HepG2 (cell line): ENCODE results near the gene CUL9. TPM values are rescaled to one million over a fixed set of nuclear protein-coding genes. Genes with fewer than 3 reads are reported as not detected.
A peak's percentile ranks its signal among the peaks of the same experiment; 100 is the strongest.

Experiments used
- AGO2 ChIP-seq: fragments of 200-400 bp; formaldehyde crosslinking; optimal IDR thresholded peaks from 2 replicates; pipeline ENCODE3; 2017; ENCODE audit warnings: mild to moderate bottlenecking, low read depth, low read length, moderate library complexity
- CHD4 ChIP-seq: fragments of 200-600 bp; sonication (generic); IDR thresholded peaks from 2 replicates; pipeline ENCODE4 v1.7.0; 2017; ENCODE audit warnings: mild to moderate bottlenecking, low read length, borderline replicate concordance
- CTCF ChIP-seq: sonication (generic); formaldehyde crosslinking; IDR thresholded peaks from 2 replicates; pipeline ENCODE4 v1.5.0; 2020; ENCODE audit warnings: mild to moderate bottlenecking, missing genetic modification reagents, moderate library complexity
- DPF2 ChIP-seq: sonication (generic); formaldehyde crosslinking; IDR thresholded peaks from 2 replicates; pipeline ENCODE4 v1.4.0; 2020; ENCODE audit warnings: mild to moderate bottlenecking, low read depth, missing genetic modification reagents, borderline replicate concordance
- MIER3 ChIP-seq: IDR thresholded peaks from 2 replicates; pipeline ENCODE4 v1.6.1; 2016; ENCODE audit warnings: missing compliant biosample characterization, borderline replicate concordance
- NCOA2 ChIP-seq: sonication (generic); formaldehyde crosslinking; IDR thresholded peaks from 2 replicates; pipeline ENCODE4 v1.8.0; 2022; ENCODE audit warnings: inconsistent platforms
- NR3C1 ChIP-seq: sonication (generic); formaldehyde crosslinking; IDR thresholded peaks from 2 replicates; pipeline ENCODE4 v1.4.0; 2020; ENCODE audit warnings: missing genetic modification reagents
- RCOR2 ChIP-seq: IDR thresholded peaks from 2 replicates; pipeline ENCODE4 v1.6.1; 2016; ENCODE audit warnings: missing biosample characterization, missing genetic modification reagents
- SETDB1 ChIP-seq: sonication (generic); formaldehyde crosslinking; IDR thresholded peaks from 2 replicates; pipeline ENCODE4 v1.5.1; 2020; ENCODE audit warnings: missing genetic modification reagents, mild to moderate bottlenecking, borderline replicate concordance
- SRF ChIP-seq: IDR thresholded peaks from 2 replicates; pipeline ENCODE4 v1.6.1; 2011; ENCODE audit warnings: mild to moderate bottlenecking, low read depth, low read length, moderate library complexity
- SRY ChIP-seq: sonication (generic); formaldehyde crosslinking; IDR thresholded peaks from 2 replicates; pipeline ENCODE4 v1.8.0; 2022; ENCODE audit warnings: mild to moderate bottlenecking, missing genetic modification reagents
- TP53 ChIP-seq: sonication (generic); formaldehyde crosslinking; conservative IDR thresholded peaks from 2 replicates; pipeline ENCODE4 v1.4.0; 2020; ENCODE audit warnings: missing genetic modification reagents
- ZBTB20 ChIP-seq: sonication (generic); formaldehyde crosslinking; IDR thresholded peaks from 2 replicates; pipeline ENCODE4 v1.8.1; 2023; ENCODE audit warnings: missing genetic modification reagents, low read depth, mild to moderate bottlenecking, borderline replicate concordance
- ZBTB42 ChIP-seq: sonication (generic); formaldehyde crosslinking; IDR thresholded peaks from 2 replicates; pipeline ENCODE4 v1.5.0; 2020; ENCODE audit warnings: mild to moderate bottlenecking, missing genetic modification reagents
- ZFAT ChIP-seq: sonication (generic); formaldehyde crosslinking; conservative IDR thresholded peaks from 2 replicates; pipeline ENCODE4 v1.8.1; 2023; ENCODE audit warnings: missing genetic modification reagents, inconsistent platforms
- ZFP41 ChIP-seq: sonication (generic); formaldehyde crosslinking; IDR thresholded peaks from 2 replicates; pipeline ENCODE4 v1.4.0; 2020; ENCODE audit warnings: mild to moderate bottlenecking, missing genetic modification reagents, borderline replicate concordance
- ZKSCAN5 ChIP-seq: sonication (generic); formaldehyde crosslinking; IDR thresholded peaks from 2 replicates; pipeline ENCODE4 v1.5.1; 2020; ENCODE audit warnings: mild to moderate bottlenecking, missing genetic modification reagents
- ZNF121 ChIP-seq: sonication (generic); formaldehyde crosslinking; IDR thresholded peaks from 2 replicates; pipeline ENCODE4 v1.5.0; 2020; ENCODE audit warnings: mild to moderate bottlenecking, missing genetic modification reagents
- ZNF30 ChIP-seq: sonication (generic); formaldehyde crosslinking; IDR thresholded peaks from 2 replicates; pipeline ENCODE4 v1.5.0; 2020; ENCODE audit warnings: mild to moderate bottlenecking, missing genetic modification reagents
- ZNF430 ChIP-seq: sonication (generic); formaldehyde crosslinking; IDR thresholded peaks from 2 replicates; pipeline ENCODE4 v1.9.0; 2021; ENCODE audit warnings: mild to moderate bottlenecking, missing genetic modification reagents
- ZNF619 ChIP-seq: sonication (generic); formaldehyde crosslinking; IDR thresholded peaks from 2 replicates; pipeline ENCODE4 v1.4.0; 2020; ENCODE audit warnings: mild to moderate bottlenecking, missing genetic modification reagents
- ZNF746 ChIP-seq: sonication (generic); formaldehyde crosslinking; IDR thresholded peaks from 2 replicates; pipeline ENCODE4 v1.8.0; 2022; ENCODE audit warnings: mild to moderate bottlenecking, missing genetic modification reagents
- ZNF772 ChIP-seq: sonication (generic); formaldehyde crosslinking; IDR thresholded peaks from 2 replicates; pipeline ENCODE4 v1.5.0; 2020; ENCODE audit warnings: mild to moderate bottlenecking, missing genetic modification reagents
- ZNF816 ChIP-seq: sonication (generic); formaldehyde crosslinking; IDR thresholded peaks from 2 replicates; pipeline ENCODE4 v1.8.0; 2022; ENCODE audit warnings: missing genetic modification reagents, mild to moderate bottlenecking, borderline replicate concordance
- ZNF879 ChIP-seq: sonication (generic); formaldehyde crosslinking; IDR thresholded peaks from 2 replicates; pipeline ENCODE4 v1.8.1; 2023; ENCODE audit warnings: missing genetic modification reagents
- polyA plus RNA-seq, 8 experiments: library from polyadenylated mRNA; depleted of rRNA in 3 of 8; stranded (reverse) in 7 of 8; unstranded in 1 of 8; fragments of >200 nt; fragmentation: Illumina TruSeq in 4 of 8; extraction: Trizol in 4 of 8; gene quantifications; 2 replicates each; pipeline versions ENCODE4 v1.2.1 to v1.2.3, GENCODE V29; 2011 to 2016; ENCODE audit warnings: low read depth in 4 of 8, missing spikeins in 1 of 8, mixed read lengths in 1 of 8; ENCODE audit not compliant: insufficient read depth in 1 of 8
- total RNA-seq, 5 experiments: library from RNA; depleted of rRNA; stranded (reverse); fragments of >200 nt; fragmentation: Illumina TruSeq; extraction: Trizol; gene quantifications; 2 replicates each; pipeline ENCODE4 v1.2.3, GENCODE V29; 2016; ENCODE audit warnings: low read depth in 1 of 5
- TF ChIP-seq, protein P1 (sequence below): IDR thresholded peaks from 2 replicates; pipeline ENCODE4 v1.6.1; 2016
- TF ChIP-seq, protein P2 (sequence below): sonication (generic); formaldehyde crosslinking; IDR thresholded peaks from 2 replicates; pipeline ENCODE4 v1.4.0; 2020; ENCODE audit warnings: missing genetic modification reagents

Gene CUL9
- total and polyA plus RNA-seq, 2 of the 13 experiments (the other 11 are each of a cell fraction or from before 2014, with no cell fraction given): 11.4 to 13.7 TPM

GRCh38 chr6:43174263-43175112, 7.5 kb upstream of the CUL9 start (continued):
- TF ChIP-seq ZBTB42 (CRISPR knock-in tag): 0 out of 2 replicates have a peak, but pooled peaks have one; percentile 53
- no peak for TF ChIP-seq ZNF879 (CRISPR knock-in tag)
- TF ChIP-seq TP53 (CRISPR knock-in tag): no peak
- no peak; the same call in 1 of the 2 replicates for TF ChIP-seq ZNF772 (CRISPR knock-in tag)
- 0 out of 2 replicates have a peak, but pooled peaks have one; percentile 61 for TF ChIP-seq RCOR2
- peak; percentile 72; the same call in 1 of the 2 replicates for TF ChIP-seq ZNF430 (CRISPR knock-in tag)
- no peak for TF ChIP-seq NR3C1 (CRISPR knock-in tag)
- no peak for TF ChIP-seq ZNF30 (CRISPR knock-in tag)
- TF ChIP-seq, protein P1, sequence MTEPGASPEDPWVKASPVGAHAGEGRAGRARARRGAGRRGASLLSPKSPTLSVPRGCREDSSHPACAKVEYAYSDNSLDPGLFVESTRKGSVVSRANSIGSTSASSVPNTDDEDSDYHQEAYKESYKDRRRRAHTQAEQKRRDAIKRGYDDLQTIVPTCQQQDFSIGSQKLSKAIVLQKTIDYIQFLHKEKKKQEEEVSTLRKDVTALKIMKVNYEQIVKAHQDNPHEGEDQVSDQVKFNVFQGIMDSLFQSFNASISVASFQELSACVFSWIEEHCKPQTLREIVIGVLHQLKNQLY (CRISPR knock-in tag): peak; percentile 18; the same call in 1 of the 2 replicates
- peak; percentile 54; the same call in 1 of the 2 replicates for TF ChIP-seq NCOA2
- TF ChIP-seq, protein P2, sequence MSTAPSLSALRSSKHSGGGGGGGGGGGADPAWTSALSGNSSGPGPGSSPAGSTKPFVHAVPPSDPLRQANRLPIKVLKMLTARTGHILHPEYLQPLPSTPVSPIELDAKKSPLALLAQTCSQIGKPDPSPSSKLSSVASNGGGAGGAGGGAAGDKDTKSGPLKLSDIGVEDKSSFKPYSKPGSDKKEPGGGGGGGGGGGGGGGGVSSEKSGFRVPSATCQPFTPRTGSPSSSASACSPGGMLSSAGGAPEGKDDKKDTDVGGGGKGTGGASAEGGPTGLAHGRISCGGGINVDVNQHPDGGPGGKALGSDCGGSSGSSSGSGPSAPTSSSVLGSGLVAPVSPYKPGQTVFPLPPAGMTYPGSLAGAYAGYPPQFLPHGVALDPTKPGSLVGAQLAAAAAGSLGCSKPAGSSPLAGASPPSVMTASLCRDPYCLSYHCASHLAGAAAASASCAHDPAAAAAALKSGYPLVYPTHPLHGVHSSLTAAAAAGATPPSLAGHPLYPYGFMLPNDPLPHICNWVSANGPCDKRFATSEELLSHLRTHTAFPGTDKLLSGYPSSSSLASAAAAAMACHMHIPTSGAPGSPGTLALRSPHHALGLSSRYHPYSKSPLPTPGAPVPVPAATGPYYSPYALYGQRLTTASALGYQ (CRISPR knock-in tag): no peak
- TF ChIP-seq CHD4: peak; percentile 86; the same call in 1 of the 2 replicates
- peak; percentile 89; the same call in 1 of the 2 replicates for TF ChIP-seq SRY (CRISPR knock-in tag)
- peak; percentile 42; the same call in 1 of the 2 replicates for TF ChIP-seq ZFP41
- TF ChIP-seq ZFAT (CRISPR knock-in tag): no peak
- peak; percentile 78; the same call in 1 of the 2 replicates for TF ChIP-seq ZBTB20
- TF ChIP-seq SETDB1 (CRISPR knock-in tag): no peak
- TF ChIP-seq ZKSCAN5: no peak
- peak; percentile 64; the same call in 1 of the 2 replicates for TF ChIP-seq MIER3 (CRISPR knock-in tag)
- TF ChIP-seq DPF2 (CRISPR knock-in tag): no peak
- peak; percentile 81 for TF ChIP-seq AGO2
- TF ChIP-seq ZNF816 (CRISPR knock-in tag): peak; percentile 49; the same call in 1 of the 2 replicates
- TF ChIP-seq ZNF746: peak; percentile 69; the same call in 1 of the 2 replicates
- peak; percentile 99 for TF ChIP-seq SRF
- no peak for TF ChIP-seq ZNF619 (CRISPR knock-in tag)
- TF ChIP-seq CTCF (CRISPR knock-in tag): peak; percentile 39
- TF ChIP-seq ZNF121 (CRISPR knock-in tag): no peak
